Caki2 (cell line): ENCODE data around the gene PTPRG. TPM values are rescaled to one million over a fixed set of nuclear protein-coding genes. Genes with fewer than 3 reads are reported as not detected.
"Not testable (repeated sequence)": the region's sequence is repeated elsewhere in the genome, so short reads cannot be mapped to it uniquely, and the experiment has no call there.

Source experiments
- DNase-seq: peaks from one replicate; pipeline ENCODE4 v3.0.0-alpha.2; 2015; ENCODE audit warnings: low read depth
- in situ Hi-C: cut with HindIII; loops from 2 replicates; pipeline ENCODE4 v1.10.0; 2016; ENCODE audit warnings: low sequenced_read_pairs, low pct_unique_long_range_greater_than_20kb, mixed read lengths
- total RNA-seq: library from RNA; depleted of rRNA; stranded (reverse); fragments of >200 nt; shearing (Covaris generic); gene quantifications from 2 replicates; pipeline ENCODE4 v1.2.3, GENCODE V29; 2014; ENCODE audit warnings: low replicate concordance

The PTPRG gene
- total RNA-seq, 1 experiment from 2014 or later: 9.4 TPM

GRCh38 chr3:61812517-61812916 lies 251.1 kb downstream of the PTPRG start:
- no peak for DNase-seq
- in situ Hi-C loops: no loop called here

DNA sequence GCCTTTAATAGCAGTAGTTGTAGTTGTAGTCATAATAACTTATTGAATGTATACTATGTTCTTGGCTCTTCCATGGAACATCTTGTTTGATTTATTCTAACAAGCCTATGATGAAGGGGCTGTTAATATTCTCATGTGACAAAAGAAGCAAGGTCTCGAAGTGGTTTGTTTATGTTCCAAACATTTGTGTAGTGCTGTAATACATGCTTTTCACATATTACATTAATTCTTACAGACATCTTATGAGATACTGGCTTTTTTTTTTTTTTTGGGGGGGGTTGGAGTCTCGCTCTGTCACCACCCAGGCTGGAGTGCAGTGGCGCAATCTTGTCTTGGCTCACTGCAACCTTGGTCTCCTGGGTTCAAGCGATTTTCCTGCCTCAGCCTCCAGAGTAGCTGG lies 252.3 kb downstream of the PTPRG start:
- no peak for DNase-seq
- in situ Hi-C loops: no loop called here

DNA sequence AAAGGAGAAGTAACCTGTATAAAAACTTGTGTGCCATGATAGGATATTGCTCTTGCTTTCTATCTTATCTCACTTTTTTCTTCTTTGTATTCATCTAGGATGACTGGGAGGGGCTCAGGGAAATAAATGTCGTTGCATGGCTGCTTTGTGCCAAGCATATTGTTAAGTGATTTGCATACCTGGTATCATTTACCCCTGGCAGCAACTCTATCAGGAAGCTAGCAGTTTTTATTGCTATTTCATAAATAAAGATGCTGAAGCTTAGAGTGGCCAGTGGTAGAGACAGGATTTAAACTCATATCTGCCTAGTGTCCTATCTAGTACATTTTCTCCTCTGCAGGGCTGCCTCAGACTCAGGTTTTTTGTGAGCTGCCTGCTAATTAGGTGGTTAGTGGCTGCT lies 253.3 kb downstream of the PTPRG start:
- no peak for DNase-seq
- in situ Hi-C loops: no loop called here

GRCh38 chr3:61816304-61816703 lies 254.9 kb downstream of the PTPRG start:
- DNase-seq, in situ Hi-C loops: not testable (repeated sequence)

GRCh38 chr3:61819861-61820260 lies 258.5 kb downstream of the PTPRG start:
- DNase-seq: no peak
- in situ Hi-C loops: no loop called here

- no peak for DNase-seq
Observed at GRCh38 chr3:61820306-61820992, 259.1 kb downstream of the PTPRG start.

GRCh38 chr3:61821823-61822251 lies 260.5 kb downstream of the PTPRG start:
- in situ Hi-C loops: no loop called here

More at GRCh38 chr3:61820306-61820992, 259.1 kb downstream of the PTPRG start:
- in situ Hi-C loops: no loop called here

DNA sequence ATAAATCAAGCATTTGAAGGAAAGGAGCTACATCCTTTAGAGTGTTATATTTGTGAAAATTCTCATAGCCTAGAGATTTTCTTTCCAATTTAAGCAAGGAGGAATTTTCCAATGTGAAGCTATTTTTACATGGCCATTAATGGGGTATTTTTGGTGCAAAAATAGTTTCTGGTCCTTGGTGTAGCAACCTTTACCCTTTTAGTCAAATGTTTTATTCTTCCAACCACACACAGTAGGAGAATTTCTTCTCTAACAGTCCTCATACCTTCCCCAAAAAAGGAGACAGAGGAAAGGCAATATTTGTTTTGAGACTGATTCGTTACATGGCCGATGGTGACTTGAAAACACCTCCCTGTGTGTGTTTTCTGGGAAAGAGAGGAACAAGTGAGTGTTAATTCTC lies 261.2 kb downstream of the PTPRG start:
- in situ Hi-C loops: no loop called here
- DNase-seq: no peak

More at GRCh38 chr3:61821823-61822251, 260.5 kb downstream of the PTPRG start:
- peak; percentile 44 for DNase-seq

DNA sequence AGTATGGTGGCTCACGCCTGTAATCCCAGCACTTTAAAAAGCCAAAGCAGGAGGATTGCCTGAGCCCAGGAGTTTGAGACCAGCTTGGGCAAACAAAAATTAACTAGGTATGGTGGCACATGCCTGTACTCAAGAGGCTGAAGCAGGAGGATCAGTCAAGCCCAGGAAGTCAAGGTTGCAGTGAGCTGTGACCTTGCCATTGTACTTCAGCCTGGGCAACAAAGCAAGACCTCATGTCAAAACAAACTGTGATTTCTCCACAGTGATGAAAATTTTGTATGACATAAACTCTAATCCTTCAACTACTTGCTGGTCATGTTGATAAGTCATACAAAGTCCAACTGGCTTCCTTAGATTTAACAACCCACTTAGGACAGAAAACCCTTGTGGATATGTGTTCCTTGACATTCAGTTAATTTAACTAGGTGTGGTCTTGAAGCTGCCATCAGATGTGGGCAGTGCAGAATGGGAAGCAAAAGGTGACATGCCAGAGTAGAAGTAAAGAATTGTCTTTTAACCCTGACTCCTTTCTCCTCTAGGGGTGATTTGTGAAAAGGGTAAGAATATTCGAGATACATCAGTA lies 263.3 kb downstream of the PTPRG start:
- DNase-seq: peak; percentile 74
- in situ Hi-C loops: no loop called here

DNA sequence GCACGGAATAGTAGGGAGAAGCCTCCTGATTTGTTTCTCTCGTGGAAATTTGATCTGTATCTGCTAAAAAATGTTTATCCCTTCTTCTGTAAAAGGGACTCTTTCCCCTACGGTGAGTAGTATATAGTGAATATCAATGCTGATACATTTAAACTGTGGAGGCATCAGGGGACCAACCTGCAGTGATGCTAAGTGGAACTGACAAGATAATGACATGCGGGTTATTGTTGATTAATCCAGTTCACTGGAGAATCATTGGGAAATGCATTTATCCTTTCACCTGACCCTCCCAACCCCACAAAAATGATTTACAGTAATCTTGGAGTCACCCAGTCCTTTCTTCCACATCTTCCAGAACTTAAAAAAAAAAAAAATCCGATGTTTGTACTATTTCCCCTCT lies 264.8 kb downstream of the PTPRG start:
- in situ Hi-C loops: no loop called here

DNA sequence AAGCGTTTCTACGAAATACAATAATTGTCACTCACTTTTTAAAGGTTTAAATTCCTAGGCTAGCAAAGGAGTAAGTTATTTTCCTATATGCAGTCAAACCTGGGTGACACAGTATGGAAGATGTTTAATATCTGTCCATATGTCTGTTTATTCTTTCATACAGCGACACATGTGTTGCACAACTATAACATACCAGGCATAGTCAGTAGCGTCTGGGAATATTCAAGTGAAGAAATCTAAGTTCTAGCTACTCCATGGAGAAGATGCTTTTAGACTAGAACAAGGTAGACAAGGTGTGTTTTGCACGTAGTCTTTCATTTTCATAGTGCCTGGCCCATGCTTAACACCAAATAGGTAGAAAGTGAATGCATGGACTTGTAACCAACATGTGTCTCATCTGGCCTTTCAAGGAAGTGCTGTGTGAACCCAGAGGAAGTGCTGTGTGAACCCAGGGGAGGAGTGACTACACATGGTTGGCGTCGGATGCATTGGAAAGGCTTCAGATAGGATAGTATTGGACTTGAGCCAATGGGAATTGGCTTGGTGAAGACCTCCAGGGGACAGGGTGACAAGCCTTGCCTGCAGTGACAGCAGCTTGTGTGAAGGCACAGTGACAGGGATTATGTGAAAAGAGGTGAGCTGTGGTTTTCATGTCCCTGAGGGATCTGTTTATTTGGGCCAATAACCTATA lies 267.0 kb downstream of the PTPRG start:
- in situ Hi-C loops: no loop called here

More for the DNA sequence above, 264.8 kb downstream of the PTPRG start:
- DNase-seq: no peak

DNA sequence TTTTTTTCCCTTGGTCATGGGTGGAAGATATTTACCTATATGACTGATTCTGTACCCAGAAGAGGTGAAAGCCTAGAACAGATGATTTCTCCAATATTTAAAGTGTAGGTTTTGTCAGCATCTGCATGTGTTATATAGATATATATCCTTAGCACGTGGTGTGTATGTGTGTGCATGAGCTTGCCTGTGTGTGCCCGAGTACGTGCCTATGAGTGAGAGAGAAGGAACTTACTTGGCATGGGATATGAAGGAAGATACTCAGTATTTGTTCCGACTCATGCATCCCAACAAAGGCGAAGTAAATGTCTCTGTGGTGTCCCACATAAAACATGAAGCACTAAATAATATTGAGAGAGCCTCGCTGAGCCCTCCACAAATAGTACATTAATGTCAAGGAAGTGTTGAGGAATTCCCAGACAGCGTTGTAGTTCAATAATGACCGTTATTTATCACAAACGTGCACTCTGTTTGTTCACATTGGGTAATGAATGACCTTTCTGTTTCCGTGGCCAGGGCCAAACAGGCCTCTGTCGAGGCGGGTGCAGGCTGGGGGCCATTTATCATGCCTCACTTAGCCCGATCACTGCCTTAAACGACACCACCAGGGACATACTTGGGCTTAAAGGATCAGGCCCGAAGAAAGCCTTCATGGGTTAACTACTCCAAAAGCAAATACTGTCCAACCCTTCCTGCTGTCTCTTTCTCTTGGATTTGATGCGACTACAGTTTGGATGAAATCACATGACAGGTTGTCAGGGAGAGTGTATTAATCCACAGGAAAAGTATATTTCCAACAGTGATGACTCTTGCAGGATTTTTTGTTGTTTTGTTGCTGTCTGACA lies 267.7 kb downstream of the PTPRG start:
- DNase-seq: no peak
- in situ Hi-C loops: no loop called here

More for the DNA sequence above, 267.0 kb downstream of the PTPRG start:
- DNase-seq: no peak

DNA sequence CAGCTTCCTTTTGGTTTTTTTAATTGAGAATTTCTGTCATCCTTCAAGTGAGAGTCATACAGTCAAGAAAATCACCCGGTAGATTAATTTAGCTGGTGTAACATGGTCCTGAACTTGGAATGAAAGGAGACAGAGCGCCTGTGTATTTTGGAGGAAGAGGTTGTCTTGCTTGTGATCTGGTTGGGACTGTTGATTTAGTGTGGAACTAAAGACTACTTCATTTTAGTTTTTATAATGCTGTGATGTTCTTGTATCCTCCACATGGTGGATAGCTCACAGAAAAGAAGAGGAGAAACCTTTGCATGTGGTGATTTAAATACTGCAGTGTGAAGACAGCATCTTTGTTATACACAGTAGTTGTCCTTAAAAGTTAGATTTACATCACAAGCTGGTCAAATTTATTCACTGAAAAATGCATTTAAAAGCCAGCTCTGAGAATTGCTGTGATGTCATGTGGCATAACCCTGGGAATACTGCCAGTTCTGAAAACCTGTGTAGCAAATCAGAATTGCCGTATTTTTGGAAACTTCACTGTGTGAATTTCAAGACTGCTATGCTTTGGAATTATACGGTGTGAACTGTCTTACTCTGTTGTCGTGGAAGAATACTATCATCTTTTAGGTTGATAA lies 268.5 kb downstream of the PTPRG start:
- in situ Hi-C loops: no loop called here

GRCh38 chr3:61831973-61832372 lies 270.6 kb downstream of the PTPRG start:
- no peak for DNase-seq
- in situ Hi-C loops: no loop called here

More for the DNA sequence above, 268.5 kb downstream of the PTPRG start:
- DNase-seq: no peak

DNA sequence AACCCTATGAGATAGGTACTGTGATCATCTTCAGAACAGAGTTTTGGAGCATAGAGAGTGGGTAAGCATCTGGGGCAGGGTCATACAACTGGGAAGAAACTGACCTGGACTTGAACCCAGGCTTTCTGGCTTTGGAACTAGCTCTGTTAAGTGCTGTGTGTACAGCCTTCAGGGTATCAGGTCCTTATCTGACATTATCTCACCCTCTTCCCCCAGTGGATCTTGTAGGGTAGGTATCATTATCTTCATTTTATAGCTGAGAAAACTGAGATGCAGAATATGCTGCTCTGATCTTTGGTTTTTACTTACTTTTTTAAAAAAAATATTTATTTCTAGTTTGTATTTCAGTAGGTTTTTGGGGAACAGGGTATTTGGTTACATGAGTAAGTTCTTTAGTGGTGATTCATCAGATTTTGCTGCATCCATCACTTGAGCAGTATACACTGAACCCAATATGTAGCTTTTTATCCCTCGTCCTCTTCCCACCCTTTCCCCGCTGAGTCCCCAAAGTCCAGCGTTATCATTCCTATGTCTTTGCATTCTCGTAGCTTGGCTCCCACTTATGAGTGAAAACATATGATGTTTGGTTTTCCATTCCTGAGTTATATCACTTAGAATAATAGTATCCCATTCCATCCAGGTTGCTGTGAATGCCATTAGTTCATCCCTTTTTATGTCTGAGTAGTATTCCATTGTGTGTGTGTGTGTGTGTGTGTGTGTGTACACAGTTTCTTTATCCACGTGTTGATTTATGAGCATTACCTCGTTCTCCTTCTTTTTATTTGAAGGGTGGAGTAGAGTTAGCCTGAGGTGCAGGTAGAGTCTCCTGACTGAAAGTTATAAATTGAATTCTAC lies 271.2 kb downstream of the PTPRG start:
- in situ Hi-C loops: no loop called here
- DNase-seq: no peak

GRCh38 chr3:61839256-61839655 lies 277.9 kb downstream of the PTPRG start:
- no peak for DNase-seq
- in situ Hi-C loops: no loop called here

GRCh38 chr3:61841111-61841845 lies 279.9 kb downstream of the PTPRG start:
- in situ Hi-C loops: no loop called here

More at GRCh38 chr3:61841111-61841845, 279.9 kb downstream of the PTPRG start:
- peak; percentile 35 for DNase-seq
